HepG2 (cell line): ENCODE data around the gene GGA1. TPM values are rescaled to one million over a fixed set of nuclear protein-coding genes. Genes with fewer than 3 reads are reported as not detected.

ENCODE experiments used
- AGO2 ChIP-seq: fragments of 200-400 bp; formaldehyde crosslinking; optimal IDR thresholded peaks from 2 replicates; pipeline ENCODE3; 2017; ENCODE audit warnings: mild to moderate bottlenecking, low read depth, low read length, moderate library complexity
- ATF1 ChIP-seq: IDR thresholded peaks from 2 replicates; pipeline ENCODE4 v1.6.1; 2016; ENCODE audit warnings: mild to moderate bottlenecking, control low read depth
- ELF3 ChIP-seq: IDR thresholded peaks from 2 replicates; pipeline ENCODE4 v1.6.1; 2016; ENCODE audit warnings: missing genetic modification reagents, missing compliant biosample characterization
- RELA ChIP-seq: sonication (generic); formaldehyde crosslinking; IDR thresholded peaks from 2 replicates; pipeline ENCODE4 v1.4.0; 2020; ENCODE audit warnings: missing genetic modification reagents
- SMAD1 ChIP-seq: sonication (generic); formaldehyde crosslinking; IDR thresholded peaks from 2 replicates; pipeline ENCODE4 v1.4.0; 2020; ENCODE audit warnings: missing genetic modification reagents, low read depth, mild to moderate bottlenecking, borderline replicate concordance
- SRY ChIP-seq: sonication (generic); formaldehyde crosslinking; IDR thresholded peaks from 2 replicates; pipeline ENCODE4 v1.8.0; 2022; ENCODE audit warnings: mild to moderate bottlenecking, missing genetic modification reagents
- ZFX ChIP-seq: sonication (generic); formaldehyde crosslinking; IDR thresholded peaks from 2 replicates; pipeline ENCODE4 v1.4.0; 2020; ENCODE audit warnings: mild to moderate bottlenecking, low read depth, missing genetic modification reagents, moderate library complexity
- ZNF264 ChIP-seq: sonication (generic); formaldehyde crosslinking; IDR thresholded peaks from 2 replicates; pipeline ENCODE4 v1.4.0; 2020; ENCODE audit warnings: missing genetic modification reagents
- ZNF816 ChIP-seq: sonication (generic); formaldehyde crosslinking; IDR thresholded peaks from 2 replicates; pipeline ENCODE4 v1.8.0; 2022; ENCODE audit warnings: missing genetic modification reagents, mild to moderate bottlenecking, borderline replicate concordance
- polyA plus RNA-seq, 8 experiments: library from polyadenylated mRNA; depleted of rRNA in 3 of 8; stranded (reverse) in 7 of 8; unstranded in 1 of 8; fragments of >200 nt; fragmentation: Illumina TruSeq in 4 of 8; extraction: Trizol in 4 of 8; gene quantifications; 2 replicates each; pipeline versions ENCODE4 v1.2.1 to v1.2.3, GENCODE V29; 2011 to 2016; ENCODE audit warnings: low read depth in 4 of 8, missing spikeins in 1 of 8, mixed read lengths in 1 of 8; ENCODE audit not compliant: insufficient read depth in 1 of 8
- total RNA-seq, 5 experiments: library from RNA; depleted of rRNA; stranded (reverse); fragments of >200 nt; fragmentation: Illumina TruSeq; extraction: Trizol; gene quantifications; 2 replicates each; pipeline ENCODE4 v1.2.3, GENCODE V29; 2016; ENCODE audit warnings: low read depth in 1 of 5
- TF ChIP-seq, protein P1 (sequence below): sonication (generic); formaldehyde crosslinking; conservative IDR thresholded peaks from 2 replicates; pipeline ENCODE4 v1.8.1; 2023; ENCODE audit warnings: missing genetic modification reagents
- TF ChIP-seq, protein P2 (sequence below): sonication (generic); formaldehyde crosslinking; IDR thresholded peaks from 2 replicates; pipeline ENCODE4 v1.4.0; 2020; ENCODE audit warnings: missing genetic modification reagents
- TF ChIP-seq, protein P3 (sequence below): sonication (generic); formaldehyde crosslinking; IDR thresholded peaks from 2 replicates; pipeline ENCODE4 v1.5.1; 2020; ENCODE audit warnings: mild to moderate bottlenecking, missing genetic modification reagents, moderate library complexity
- TF ChIP-seq, protein P4 (sequence below): fragments of 450-650 bp; IDR thresholded peaks from 2 replicates; pipeline ENCODE4 v1.6.1; 2017
- TF ChIP-seq, protein P5 (sequence below): sonication (generic); formaldehyde crosslinking; IDR thresholded peaks from 2 replicates; pipeline ENCODE4 v1.5.0; 2020; ENCODE audit warnings: missing genetic modification reagents, mild to moderate bottlenecking, borderline replicate concordance
- TF ChIP-seq, protein P6 (sequence below): IDR thresholded peaks from 2 replicates; pipeline ENCODE4 v1.6.1; 2016; ENCODE audit warnings: low read depth, borderline replicate concordance
- TF ChIP-seq, protein P7 (sequence below): sonication (generic); formaldehyde crosslinking; IDR thresholded peaks from 2 replicates; pipeline ENCODE4 v1.8.1; 2023; ENCODE audit warnings: mild to moderate bottlenecking, missing genetic modification reagents
- TF ChIP-seq, protein P8 (sequence below): sonication (generic); formaldehyde crosslinking; IDR thresholded peaks from 2 replicates; pipeline ENCODE4 v1.4.0; 2020; ENCODE audit warnings: missing genetic modification reagents, borderline replicate concordance

The GGA1 gene
- total and polyA plus RNA-seq, 2 of the 13 experiments (the other 11 are each of a cell fraction or from before 2014, with no cell fraction given), result 29.1 to 87.2 TPM

DNA sequence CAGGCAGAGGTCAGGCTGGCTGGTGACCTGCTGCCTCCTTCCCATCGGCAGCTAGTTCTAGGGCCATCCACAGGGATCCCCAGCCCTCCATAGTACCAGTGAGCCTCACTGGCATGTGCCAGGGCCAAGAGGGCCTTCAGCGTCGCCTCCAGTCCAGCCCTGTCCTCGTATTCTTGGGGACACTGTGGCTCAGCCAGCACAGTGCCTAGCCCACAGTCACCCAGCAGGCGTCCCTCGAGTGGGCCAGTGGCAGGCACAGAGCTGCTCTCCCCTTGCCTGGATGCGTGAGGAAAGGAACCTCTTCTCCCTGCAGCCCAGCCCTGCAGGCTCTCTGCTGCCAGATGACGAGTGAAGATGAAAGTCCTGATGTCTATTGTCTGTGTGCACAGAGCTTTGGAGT, 20.2 kb downstream of the GGA1 start (continued):
- TF ChIP-seq, protein P1, sequence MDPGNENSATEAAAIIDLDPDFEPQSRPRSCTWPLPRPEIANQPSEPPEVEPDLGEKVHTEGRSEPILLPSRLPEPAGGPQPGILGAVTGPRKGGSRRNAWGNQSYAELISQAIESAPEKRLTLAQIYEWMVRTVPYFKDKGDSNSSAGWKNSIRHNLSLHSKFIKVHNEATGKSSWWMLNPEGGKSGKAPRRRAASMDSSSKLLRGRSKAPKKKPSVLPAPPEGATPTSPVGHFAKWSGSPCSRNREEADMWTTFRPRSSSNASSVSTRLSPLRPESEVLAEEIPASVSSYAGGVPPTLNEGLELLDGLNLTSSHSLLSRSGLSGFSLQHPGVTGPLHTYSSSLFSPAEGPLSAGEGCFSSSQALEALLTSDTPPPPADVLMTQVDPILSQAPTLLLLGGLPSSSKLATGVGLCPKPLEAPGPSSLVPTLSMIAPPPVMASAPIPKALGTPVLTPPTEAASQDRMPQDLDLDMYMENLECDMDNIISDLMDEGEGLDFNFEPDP (CRISPR knock-in tag), result no peak
- TF ChIP-seq, protein P2, sequence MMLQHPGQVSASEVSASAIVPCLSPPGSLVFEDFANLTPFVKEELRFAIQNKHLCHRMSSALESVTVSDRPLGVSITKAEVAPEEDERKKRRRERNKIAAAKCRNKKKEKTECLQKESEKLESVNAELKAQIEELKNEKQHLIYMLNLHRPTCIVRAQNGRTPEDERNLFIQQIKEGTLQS, result no peak
- TF ChIP-seq, protein P3, sequence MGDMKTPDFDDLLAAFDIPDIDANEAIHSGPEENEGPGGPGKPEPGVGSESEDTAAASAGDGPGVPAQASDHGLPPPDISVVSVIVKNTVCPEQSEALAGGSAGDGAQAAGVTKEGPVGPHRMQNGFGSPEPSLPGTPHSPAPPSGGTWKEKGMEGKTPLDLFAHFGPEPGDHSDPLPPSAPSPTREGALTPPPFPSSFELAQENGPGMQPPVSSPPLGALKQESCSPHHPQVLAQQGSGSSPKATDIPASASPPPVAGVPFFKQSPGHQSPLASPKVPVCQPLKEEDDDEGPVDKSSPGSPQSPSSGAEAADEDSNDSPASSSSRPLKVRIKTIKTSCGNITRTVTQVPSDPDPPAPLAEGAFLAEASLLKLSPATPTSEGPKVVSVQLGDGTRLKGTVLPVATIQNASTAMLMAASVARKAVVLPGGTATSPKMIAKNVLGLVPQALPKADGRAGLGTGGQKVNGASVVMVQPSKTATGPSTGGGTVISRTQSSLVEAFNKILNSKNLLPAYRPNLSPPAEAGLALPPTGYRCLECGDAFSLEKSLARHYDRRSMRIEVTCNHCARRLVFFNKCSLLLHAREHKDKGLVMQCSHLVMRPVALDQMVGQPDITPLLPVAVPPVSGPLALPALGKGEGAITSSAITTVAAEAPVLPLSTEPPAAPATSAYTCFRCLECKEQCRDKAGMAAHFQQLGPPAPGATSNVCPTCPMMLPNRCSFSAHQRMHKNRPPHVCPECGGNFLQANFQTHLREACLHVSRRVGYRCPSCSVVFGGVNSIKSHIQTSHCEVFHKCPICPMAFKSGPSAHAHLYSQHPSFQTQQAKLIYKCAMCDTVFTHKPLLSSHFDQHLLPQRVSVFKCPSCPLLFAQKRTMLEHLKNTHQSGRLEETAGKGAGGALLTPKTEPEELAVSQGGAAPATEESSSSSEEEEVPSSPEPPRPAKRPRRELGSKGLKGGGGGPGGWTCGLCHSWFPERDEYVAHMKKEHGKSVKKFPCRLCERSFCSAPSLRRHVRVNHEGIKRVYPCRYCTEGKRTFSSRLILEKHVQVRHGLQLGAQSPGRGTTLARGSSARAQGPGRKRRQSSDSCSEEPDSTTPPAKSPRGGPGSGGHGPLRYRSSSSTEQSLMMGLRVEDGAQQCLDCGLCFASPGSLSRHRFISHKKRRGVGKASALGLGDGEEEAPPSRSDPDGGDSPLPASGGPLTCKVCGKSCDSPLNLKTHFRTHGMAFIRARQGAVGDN (CRISPR knock-in tag), result 0 out of 2 replicates have a peak, but pooled peaks have one; percentile 21
- TF ChIP-seq, protein P4, sequence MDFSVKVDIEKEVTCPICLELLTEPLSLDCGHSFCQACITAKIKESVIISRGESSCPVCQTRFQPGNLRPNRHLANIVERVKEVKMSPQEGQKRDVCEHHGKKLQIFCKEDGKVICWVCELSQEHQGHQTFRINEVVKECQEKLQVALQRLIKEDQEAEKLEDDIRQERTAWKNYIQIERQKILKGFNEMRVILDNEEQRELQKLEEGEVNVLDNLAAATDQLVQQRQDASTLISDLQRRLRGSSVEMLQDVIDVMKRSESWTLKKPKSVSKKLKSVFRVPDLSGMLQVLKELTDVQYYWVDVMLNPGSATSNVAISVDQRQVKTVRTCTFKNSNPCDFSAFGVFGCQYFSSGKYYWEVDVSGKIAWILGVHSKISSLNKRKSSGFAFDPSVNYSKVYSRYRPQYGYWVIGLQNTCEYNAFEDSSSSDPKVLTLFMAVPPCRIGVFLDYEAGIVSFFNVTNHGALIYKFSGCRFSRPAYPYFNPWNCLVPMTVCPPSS, result no peak
- TF ChIP-seq, protein P5, sequence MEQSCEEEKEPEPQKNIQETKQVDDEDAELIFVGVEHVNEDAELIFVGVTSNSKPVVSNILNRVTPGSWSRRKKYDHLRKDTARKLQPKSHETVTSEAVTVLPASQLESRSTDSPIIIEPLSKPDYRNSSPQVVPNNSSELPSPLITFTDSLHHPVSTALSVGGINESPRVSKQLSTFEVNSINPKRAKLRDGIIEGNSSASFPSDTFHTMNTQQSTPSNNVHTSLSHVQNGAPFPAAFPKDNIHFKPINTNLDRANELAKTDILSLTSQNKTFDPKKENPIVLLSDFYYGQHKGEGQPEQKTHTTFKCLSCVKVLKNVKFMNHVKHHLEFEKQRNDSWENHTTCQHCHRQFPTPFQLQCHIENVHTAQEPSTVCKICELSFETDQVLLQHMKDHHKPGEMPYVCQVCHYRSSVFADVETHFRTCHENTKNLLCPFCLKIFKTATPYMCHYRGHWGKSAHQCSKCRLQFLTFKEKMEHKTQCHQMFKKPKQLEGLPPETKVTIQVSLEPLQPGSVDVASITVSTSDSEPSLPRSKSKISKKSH, result no peak
- TF ChIP-seq ZFX (CRISPR knock-in tag) (no peak), RELA (no peak), ELF3 (no peak), ATF1 (CRISPR knock-in tag) (no peak), SMAD1 (CRISPR knock-in tag) (no peak), SRY (no peak), ZNF816 (CRISPR knock-in tag) (no peak), ZNF264 (CRISPR knock-in tag) (no peak), AGO2 (peak; percentile 71)
- TF ChIP-seq, protein P6, sequence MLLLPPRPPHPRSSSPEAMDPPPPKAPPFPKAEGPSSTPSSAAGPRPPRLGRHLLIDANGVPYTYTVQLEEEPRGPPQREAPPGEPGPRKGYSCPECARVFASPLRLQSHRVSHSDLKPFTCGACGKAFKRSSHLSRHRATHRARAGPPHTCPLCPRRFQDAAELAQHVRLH (CRISPR knock-in tag), result no peak
- TF ChIP-seq, protein P7, sequence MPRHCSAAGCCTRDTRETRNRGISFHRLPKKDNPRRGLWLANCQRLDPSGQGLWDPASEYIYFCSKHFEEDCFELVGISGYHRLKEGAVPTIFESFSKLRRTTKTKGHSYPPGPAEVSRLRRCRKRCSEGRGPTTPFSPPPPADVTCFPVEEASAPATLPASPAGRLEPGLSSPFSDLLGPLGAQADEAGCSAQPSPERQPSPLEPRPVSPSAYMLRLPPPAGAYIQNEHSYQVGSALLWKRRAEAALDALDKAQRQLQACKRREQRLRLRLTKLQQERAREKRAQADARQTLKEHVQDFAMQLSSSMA (CRISPR knock-in tag), result no peak
- TF ChIP-seq, protein P8, sequence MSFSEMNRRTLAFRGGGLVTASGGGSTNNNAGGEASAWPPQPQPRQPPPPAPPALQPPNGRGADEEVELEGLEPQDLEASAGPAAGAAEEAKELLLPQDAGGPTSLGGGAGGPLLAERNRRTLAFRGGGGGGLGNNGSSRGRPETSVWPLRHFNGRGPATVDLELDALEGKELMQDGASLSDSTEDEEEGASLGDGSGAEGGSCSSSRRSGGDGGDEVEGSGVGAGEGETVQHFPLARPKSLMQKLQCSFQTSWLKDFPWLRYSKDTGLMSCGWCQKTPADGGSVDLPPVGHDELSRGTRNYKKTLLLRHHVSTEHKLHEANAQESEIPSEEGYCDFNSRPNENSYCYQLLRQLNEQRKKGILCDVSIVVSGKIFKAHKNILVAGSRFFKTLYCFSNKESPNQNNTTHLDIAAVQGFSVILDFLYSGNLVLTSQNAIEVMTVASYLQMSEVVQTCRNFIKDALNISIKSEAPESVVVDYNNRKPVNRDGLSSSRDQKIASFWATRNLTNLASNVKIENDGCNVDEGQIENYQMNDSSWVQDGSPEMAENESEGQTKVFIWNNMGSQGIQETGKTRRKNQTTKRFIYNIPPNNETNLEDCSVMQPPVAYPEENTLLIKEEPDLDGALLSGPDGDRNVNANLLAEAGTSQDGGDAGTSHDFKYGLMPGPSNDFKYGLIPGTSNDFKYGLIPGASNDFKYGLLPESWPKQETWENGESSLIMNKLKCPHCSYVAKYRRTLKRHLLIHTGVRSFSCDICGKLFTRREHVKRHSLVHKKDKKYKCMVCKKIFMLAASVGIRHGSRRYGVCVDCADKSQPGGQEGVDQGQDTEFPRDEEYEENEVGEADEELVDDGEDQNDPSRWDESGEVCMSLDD, result no peak
